ENCODE results near the gene NUDT6. TPM values are rescaled to one million over a fixed set of nuclear protein-coding genes. Genes with fewer than 3 reads are reported as not detected.

The NUDT6 gene
- total RNA-seq, 1 donor from 2014 or later: 9.3 TPM

DNA sequence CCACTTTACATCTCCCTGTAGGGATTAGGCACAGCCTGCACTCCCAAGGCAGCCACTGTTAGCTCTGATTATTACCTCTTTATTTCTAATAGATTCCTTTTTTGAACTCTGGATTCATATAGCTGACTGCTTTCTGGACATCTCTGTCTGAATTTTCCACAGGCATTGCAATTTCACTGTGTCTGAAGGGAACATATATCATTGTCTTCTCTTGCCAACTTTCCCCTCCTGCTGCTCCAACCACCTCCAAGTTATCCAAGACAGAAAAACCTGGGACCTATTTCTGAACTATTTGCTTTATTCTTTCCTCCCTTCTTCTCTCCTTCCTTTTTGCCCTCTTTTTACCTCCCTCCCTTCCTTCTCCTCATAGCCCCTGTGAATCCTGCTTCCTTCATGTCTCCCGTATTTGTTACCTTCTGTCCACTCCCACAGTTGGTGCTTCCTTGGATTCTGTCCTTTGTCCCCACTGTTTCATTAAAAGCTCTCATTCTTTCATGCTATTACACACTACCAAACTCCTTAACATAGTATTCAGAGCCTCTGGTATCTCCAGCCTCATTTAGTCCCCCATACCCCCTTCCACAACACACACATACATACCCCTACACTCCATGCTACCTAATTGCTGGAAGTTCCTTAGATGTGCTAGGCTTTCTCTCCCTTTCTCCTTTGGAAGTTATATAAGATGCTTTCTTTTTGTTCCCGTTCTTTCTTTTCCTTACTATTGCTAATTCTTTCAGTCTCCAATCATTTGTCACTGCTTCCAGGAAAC, 61.0 kb downstream of the NUDT6 start:
- TF ChIP-seq CTCF (IDR thresholded peaks at IDR 0.05; ENCODE audit: unreplicated experiment): no peak
- Mint-ChIP-seq H3K36me3 (no peaks in the 10 kb centered on the region), H3K27me3 (ENCODE audit: low read depth) (no peaks in the 10 kb centered on the region), H3K4me1 (no peaks in the 10 kb centered on the region), H3K4me3 (no peak overlapping the region), H3K9me3 (no peaks in the 10 kb centered on the region), H3K27ac (no peak overlapping the region)
- no peak for DNase-seq (ENCODE audit: low spot score in 2 of 2, unreplicated experiment in 2 of 2)

GRCh38 chr4:122858705-122859104, 63.7 kb downstream of the NUDT6 start:
- TF ChIP-seq CTCF (IDR thresholded peaks at IDR 0.05; ENCODE audit: unreplicated experiment): no peak
- no peak for DNase-seq (ENCODE audit: low spot score in 2 of 2, unreplicated experiment in 2 of 2)
- H3K36me3 Mint-ChIP-seq: no peaks in the 10 kb centered on the region
- H3K4me1 Mint-ChIP-seq: peaks cover 9% of the 10 kb centered on the region
- no peak overlapping the region for H3K4me3 Mint-ChIP-seq
- H3K9me3 Mint-ChIP-seq: no peaks in the 10 kb centered on the region
- no peaks in the 10 kb centered on the region for H3K27me3 Mint-ChIP-seq (ENCODE audit: low read depth)
- no peak overlapping the region for H3K27ac Mint-ChIP-seq

- Mint-ChIP-seq H3K4me3 (no peak overlapping the region), H3K4me1 (peaks cover 9% of the 10 kb centered on the region), H3K27ac (no peak overlapping the region), H3K27me3 (ENCODE audit: low read depth) (no peaks in the 10 kb centered on the region), H3K36me3 (no peaks in the 10 kb centered on the region), H3K9me3 (no peaks in the 10 kb centered on the region)
- DNase-seq (ENCODE audit: low spot score in 2 of 2, unreplicated experiment in 2 of 2): no peak
- no peak for TF ChIP-seq CTCF (IDR thresholded peaks at IDR 0.05; ENCODE audit: unreplicated experiment)
These were observed 65.2 kb downstream of the NUDT6 start for GRCh38 chr4:122857160-122857559.

DNA sequence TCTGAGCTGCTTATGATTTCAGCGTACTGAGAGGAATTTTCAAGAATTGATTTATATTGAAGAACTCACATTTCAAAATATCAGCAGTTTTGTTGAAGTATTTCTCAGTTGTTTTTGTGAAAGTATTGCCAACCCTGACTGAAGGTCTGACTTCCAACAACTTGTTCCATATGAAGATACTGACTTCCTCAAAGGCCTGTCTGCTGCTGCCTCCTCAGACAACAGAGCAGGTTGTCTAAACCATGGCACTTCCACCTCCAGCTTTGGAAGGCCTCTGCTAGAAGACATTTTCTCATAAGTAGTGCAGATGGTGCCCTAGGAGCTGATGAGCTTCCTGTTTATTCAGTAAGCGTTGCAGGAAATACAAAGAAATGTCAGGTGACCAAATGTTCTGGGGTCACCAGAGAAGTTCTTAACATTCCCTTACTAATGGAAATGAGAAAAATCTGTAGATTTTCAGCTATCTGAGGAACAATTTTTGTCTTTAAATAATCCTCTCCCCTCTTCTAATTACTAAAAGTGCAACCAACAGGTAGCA, 67.0 kb downstream of the NUDT6 start:
- H3K36me3 Mint-ChIP-seq: no peaks in the 10 kb centered on the region
- TF ChIP-seq CTCF (IDR thresholded peaks at IDR 0.05; ENCODE audit: unreplicated experiment): no peak
- H3K27ac Mint-ChIP-seq: no peak overlapping the region
- DNase-seq (ENCODE audit: low spot score in 2 of 2, unreplicated experiment in 2 of 2): no peak
- H3K4me3 Mint-ChIP-seq: no peak overlapping the region
- peaks cover 9% of the 10 kb centered on the region for H3K4me1 Mint-ChIP-seq
- H3K9me3 Mint-ChIP-seq: no peaks in the 10 kb centered on the region
- H3K27me3 Mint-ChIP-seq (ENCODE audit: low read depth): no peaks in the 10 kb centered on the region

- TF ChIP-seq CTCF (IDR thresholded peaks at IDR 0.05; ENCODE audit: unreplicated experiment): no peak
- H3K4me3 Mint-ChIP-seq: no peak overlapping the region
- H3K36me3 Mint-ChIP-seq: no peaks in the 10 kb centered on the region
- no peaks in the 10 kb centered on the region for H3K9me3 Mint-ChIP-seq
- no peak overlapping the region for H3K27ac Mint-ChIP-seq
- no peaks in the 10 kb centered on the region for H3K27me3 Mint-ChIP-seq (ENCODE audit: low read depth)
- no peak for DNase-seq (ENCODE audit: low spot score in 2 of 2, unreplicated experiment in 2 of 2)
- peaks cover 9% of the 10 kb centered on the region for H3K4me1 Mint-ChIP-seq
These were observed 67.7 kb downstream of the NUDT6 start for GRCh38 chr4:122854447-122855352.

All from mesothelial cell of epicardium (in vitro differentiated cells).